ENCODE data around the gene ERLEC1. TPM values are rescaled to one million over a fixed set of nuclear protein-coding genes. Genes with fewer than 3 reads are reported as not detected.

The ERLEC1 gene
- total and polyA plus RNA-seq, 2 donors = 32.8 to 34.4 TPM

- peaks cover 0 to 9% of the 10 kb centered on the region in 2 donors for H3K36me3 ChIP-seq (ENCODE audit: control insufficient read depth in 2 of 2, insufficient read depth in 2 of 2, low read length in 1 of 2)
- DNase-seq (ENCODE audit: low read depth in 6 of 9, low spot score in 9 of 9) = no peak
- H3K4me1 ChIP-seq (ENCODE audit: control insufficient read depth in 2 of 2, insufficient read depth in 2 of 2, low read length in 2 of 2) = peaks cover 2% of the 10 kb centered on the region in 2 donors
- H3K27ac ChIP-seq (ENCODE audit: low read depth in 1 of 2, low read length in 1 of 2) = no peak overlapping the region
- no peak overlapping the region for H3K4me3 ChIP-seq (ENCODE audit: low read length in 2 of 2)
- H3K9me3 ChIP-seq (ENCODE audit: control insufficient read depth in 2 of 2, insufficient read depth in 1 of 2, low read length in 1 of 2) = no peaks in the 10 kb centered on the region
- H3K27me3 ChIP-seq (ENCODE audit: control insufficient read depth in 2 of 2, insufficient read depth in 1 of 2, low read length in 1 of 2) = no peaks in the 10 kb centered on the region
- WGBS = 81% methylated on average over 4 of the region's 4 CpGs
These were observed 16.6 kb upstream of the ERLEC1 start for GRCh38 chr2:53770264-53770663.

- Histone ChIP-seq H3K9me3 (ENCODE audit: control insufficient read depth in 2 of 2, insufficient read depth in 1 of 2, low read length in 1 of 2) (no peaks in the 10 kb centered on the region), H3K27ac (ENCODE audit: low read depth in 1 of 2, low read length in 1 of 2) (no peak overlapping the region), H3K27me3 (ENCODE audit: control insufficient read depth in 2 of 2, insufficient read depth in 1 of 2, low read length in 1 of 2) (no peaks in the 10 kb centered on the region), H3K4me3 (ENCODE audit: low read length in 2 of 2) (no peak overlapping the region), H3K36me3 (ENCODE audit: control insufficient read depth in 2 of 2, insufficient read depth in 2 of 2, low read length in 1 of 2) (peaks cover 5 to 33% of the 10 kb centered on the region in 2 donors), H3K4me1 (ENCODE audit: control insufficient read depth in 2 of 2, insufficient read depth in 2 of 2, low read length in 2 of 2) (no peaks in the 10 kb centered on the region)
- WGBS = 84% methylated on average over 1 of the region's 1 CpG
- DNase-seq (ENCODE audit: low read depth in 6 of 9, low spot score in 9 of 9) = no peak
These were observed 9.7 kb upstream of the ERLEC1 start for GRCh38 chr2:53777134-53777533.

- no peaks in the 10 kb centered on the region for H3K4me1 ChIP-seq (ENCODE audit: control insufficient read depth in 2 of 2, insufficient read depth in 2 of 2, low read length in 2 of 2)
- H3K9me3 ChIP-seq (ENCODE audit: control insufficient read depth in 2 of 2, insufficient read depth in 1 of 2, low read length in 1 of 2) = no peaks in the 10 kb centered on the region
- DNase-seq (ENCODE audit: low read depth in 6 of 9, low spot score in 9 of 9) = no peak
- H3K27ac ChIP-seq (ENCODE audit: low read depth in 1 of 2, low read length in 1 of 2) = no peak overlapping the region
- H3K27me3 ChIP-seq (ENCODE audit: control insufficient read depth in 2 of 2, insufficient read depth in 1 of 2, low read length in 1 of 2) = no peaks in the 10 kb centered on the region
- peaks cover 5 to 37% of the 10 kb centered on the region in 2 donors for H3K36me3 ChIP-seq (ENCODE audit: control insufficient read depth in 2 of 2, insufficient read depth in 2 of 2, low read length in 1 of 2)
- H3K4me3 ChIP-seq (ENCODE audit: low read length in 2 of 2) = no peak overlapping the region
- 83% methylated on average over 5 of the region's 5 CpGs for WGBS
These were observed 8.2 kb upstream of the ERLEC1 start for GRCh38 chr2:53778536-53779162.

GRCh38 chr2:53780056-53780455 is 6.8 kb upstream of the ERLEC1 start:
- 97% methylated on average over 4 of the region's 4 CpGs for WGBS
- peaks cover 5 to 31% of the 10 kb centered on the region in 2 donors for H3K36me3 ChIP-seq (ENCODE audit: control insufficient read depth in 2 of 2, insufficient read depth in 2 of 2, low read length in 1 of 2)

GRCh38 chr2:53782676-53783075 is 4.2 kb upstream of the ERLEC1 start:
- DNase-seq (ENCODE audit: low read depth in 6 of 9, low spot score in 9 of 9) = no peak
- Histone ChIP-seq H3K36me3 (ENCODE audit: control insufficient read depth in 2 of 2, insufficient read depth in 2 of 2, low read length in 1 of 2) (peaks cover 5 to 25% of the 10 kb centered on the region in 2 donors), H3K9me3 (ENCODE audit: control insufficient read depth in 2 of 2, insufficient read depth in 1 of 2, low read length in 1 of 2) (no peaks in the 10 kb centered on the region), H3K27ac (ENCODE audit: low read depth in 1 of 2, low read length in 1 of 2) (no peak overlapping the region), H3K4me3 (ENCODE audit: low read length in 2 of 2) (no peak overlapping the region), H3K4me1 (ENCODE audit: control insufficient read depth in 2 of 2, insufficient read depth in 2 of 2, low read length in 2 of 2) (peaks cover 9 to 12% of the 10 kb centered on the region in 2 donors), H3K27me3 (ENCODE audit: control insufficient read depth in 2 of 2, insufficient read depth in 1 of 2, low read length in 1 of 2) (no peaks in the 10 kb centered on the region)
- 95% methylated on average over 8 of the region's 8 CpGs for WGBS

More at GRCh38 chr2:53780056-53780455, 6.8 kb upstream of the ERLEC1 start:
- H3K4me1 ChIP-seq (ENCODE audit: control insufficient read depth in 2 of 2, insufficient read depth in 2 of 2, low read length in 2 of 2) = peaks cover 4 to 5% of the 10 kb centered on the region in 2 donors
- DNase-seq (ENCODE audit: low read depth in 6 of 9, low spot score in 9 of 9) = no peak
- no peak overlapping the region for H3K4me3 ChIP-seq (ENCODE audit: low read length in 2 of 2)
- no peaks in the 10 kb centered on the region for H3K27me3 ChIP-seq (ENCODE audit: control insufficient read depth in 2 of 2, insufficient read depth in 1 of 2, low read length in 1 of 2)
- H3K27ac ChIP-seq (ENCODE audit: low read depth in 1 of 2, low read length in 1 of 2) = no peak overlapping the region
- no peaks in the 10 kb centered on the region for H3K9me3 ChIP-seq (ENCODE audit: control insufficient read depth in 2 of 2, insufficient read depth in 1 of 2, low read length in 1 of 2)

GRCh38 chr2:53784436-53784835 is 2.4 kb upstream of the ERLEC1 start:
- H3K27ac ChIP-seq (ENCODE audit: low read depth in 1 of 2, low read length in 1 of 2) = no peak overlapping the region
- peaks cover 5 to 24% of the 10 kb centered on the region in 2 donors for H3K36me3 ChIP-seq (ENCODE audit: control insufficient read depth in 2 of 2, insufficient read depth in 2 of 2, low read length in 1 of 2)
- H3K9me3 ChIP-seq (ENCODE audit: control insufficient read depth in 2 of 2, insufficient read depth in 1 of 2, low read length in 1 of 2) = no peaks in the 10 kb centered on the region
- H3K4me1 ChIP-seq (ENCODE audit: control insufficient read depth in 2 of 2, insufficient read depth in 2 of 2, low read length in 2 of 2) = peaks cover 13 to 18% of the 10 kb centered on the region in 2 donors
- no peaks in the 10 kb centered on the region for H3K27me3 ChIP-seq (ENCODE audit: control insufficient read depth in 2 of 2, insufficient read depth in 1 of 2, low read length in 1 of 2)
- H3K4me3 ChIP-seq (ENCODE audit: low read length in 2 of 2) = no peak overlapping the region
- no peak for DNase-seq (ENCODE audit: low read depth in 6 of 9, low spot score in 9 of 9)

GRCh38 chr2:53785366-53785765 is 1.5 kb upstream of the ERLEC1 start:
- H3K27me3 ChIP-seq (ENCODE audit: control insufficient read depth in 2 of 2, insufficient read depth in 1 of 2, low read length in 1 of 2) = no peaks in the 10 kb centered on the region
- 82% methylated on average over 11 of the region's 11 CpGs for WGBS
- DNase-seq (ENCODE audit: low read depth in 6 of 9, low spot score in 9 of 9) = no peak

GRCh38 chr2:53786352-53786704 is 516 bp upstream of the ERLEC1 start:
- Histone ChIP-seq H3K9me3 (ENCODE audit: control insufficient read depth in 2 of 2, insufficient read depth in 1 of 2, low read length in 1 of 2) (no peaks in the 10 kb centered on the region), H3K4me1 (ENCODE audit: control insufficient read depth in 2 of 2, insufficient read depth in 2 of 2, low read length in 2 of 2) (peaks cover 13 to 18% of the 10 kb centered on the region in 2 donors), H3K27ac (ENCODE audit: low read depth in 1 of 2, low read length in 1 of 2) (peak overlapping the region; percentile 91 to 94), H3K27me3 (ENCODE audit: control insufficient read depth in 2 of 2, insufficient read depth in 1 of 2, low read length in 1 of 2) (no peaks in the 10 kb centered on the region), H3K36me3 (ENCODE audit: control insufficient read depth in 2 of 2, insufficient read depth in 2 of 2, low read length in 1 of 2) (peaks cover 0 to 12% of the 10 kb centered on the region in 2 donors), H3K4me3 (ENCODE audit: low read length in 2 of 2) (peak overlapping the region; percentile 77 to 82)
- DNase-seq (ENCODE audit: low read depth in 6 of 9, low spot score in 9 of 9) = peak in 2 of 9 donors; percentile 46 to 54
- WGBS = under 1% methylated on average over 18 of the region's 18 CpGs

More at GRCh38 chr2:53785366-53785765, 1.5 kb upstream of the ERLEC1 start:
- H3K4me3 ChIP-seq (ENCODE audit: low read length in 2 of 2) = peak overlapping the region; percentile 3 to 82
- peaks cover 2 to 16% of the 10 kb centered on the region in 2 donors for H3K36me3 ChIP-seq (ENCODE audit: control insufficient read depth in 2 of 2, insufficient read depth in 2 of 2, low read length in 1 of 2)
- H3K9me3 ChIP-seq (ENCODE audit: control insufficient read depth in 2 of 2, insufficient read depth in 1 of 2, low read length in 1 of 2) = no peaks in the 10 kb centered on the region
- H3K27ac ChIP-seq (ENCODE audit: low read depth in 1 of 2, low read length in 1 of 2) = no peak overlapping the region
- peaks cover 13 to 18% of the 10 kb centered on the region in 2 donors for H3K4me1 ChIP-seq (ENCODE audit: control insufficient read depth in 2 of 2, insufficient read depth in 2 of 2, low read length in 2 of 2)

GRCh38 chr2:53787614-53788289 is 908 bp downstream of the ERLEC1 start:
- peak overlapping the region; percentile 91 to 94 for H3K27ac ChIP-seq (ENCODE audit: low read depth in 1 of 2, low read length in 1 of 2)
- peaks cover 13 to 18% of the 10 kb centered on the region in 2 donors for H3K4me1 ChIP-seq (ENCODE audit: control insufficient read depth in 2 of 2, insufficient read depth in 2 of 2, low read length in 2 of 2)
- H3K27me3 ChIP-seq (ENCODE audit: control insufficient read depth in 2 of 2, insufficient read depth in 1 of 2, low read length in 1 of 2) = no peaks in the 10 kb centered on the region
- WGBS = 2% methylated on average over 17 of the region's 17 CpGs
- peak in 3 of 9 donors; percentile 7 to 43 (median 19) for DNase-seq (ENCODE audit: low read depth in 6 of 9, low spot score in 9 of 9)
- H3K9me3 ChIP-seq (ENCODE audit: control insufficient read depth in 2 of 2, insufficient read depth in 1 of 2, low read length in 1 of 2) = no peaks in the 10 kb centered on the region
- peak overlapping the region; percentile 77 to 82 for H3K4me3 ChIP-seq (ENCODE audit: low read length in 2 of 2)
- H3K36me3 ChIP-seq (ENCODE audit: control insufficient read depth in 2 of 2, insufficient read depth in 2 of 2, low read length in 1 of 2) = peaks cover 0 to 3% of the 10 kb centered on the region in 2 donors

Data from thymus (tissue), 11 donors.